Measurements from ENCODE around the gene ACO1.

Gene ACO1

GRCh38 chr9:32424616-32425015, 40.2 kb downstream of the ACO1 start:
- DNase-seq: no peak

DNA sequence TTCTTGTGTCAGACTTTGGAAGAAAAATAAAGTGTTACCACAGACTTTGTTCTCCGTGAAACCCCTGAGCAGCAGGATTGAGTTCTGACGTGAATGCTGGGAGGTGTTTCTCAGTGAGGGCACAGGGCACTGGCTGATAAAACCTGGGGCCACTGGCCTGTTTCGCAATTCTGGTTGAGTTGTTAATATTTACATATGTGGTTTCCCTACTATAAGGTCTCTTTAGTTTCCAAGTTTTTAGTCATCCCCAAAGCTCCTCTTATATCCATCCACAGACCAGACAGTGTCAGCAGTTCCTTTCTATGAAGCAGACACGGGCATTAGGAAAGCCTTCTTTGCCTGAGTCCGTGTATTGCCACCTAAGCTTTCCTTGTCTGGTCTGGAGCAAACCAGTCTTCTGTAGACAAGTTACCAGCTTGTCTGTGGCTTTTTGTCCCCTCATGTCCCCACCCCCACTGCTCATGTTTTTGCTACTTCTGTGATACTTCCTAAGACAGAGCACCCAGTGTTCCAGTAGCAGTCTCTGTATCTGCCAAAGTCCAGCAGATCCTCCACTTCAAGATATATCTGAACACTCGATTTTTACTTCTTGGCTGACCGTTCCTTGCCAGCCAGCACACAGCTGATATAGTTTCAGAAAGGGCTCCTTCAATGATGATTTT, 42.0 kb downstream of the ACO1 start:
- DNase-seq: no peak

- no peak for DNase-seq
Measured at GRCh38 chr9:32427111-32427873, 42.8 kb downstream of the ACO1 start.

DNA sequence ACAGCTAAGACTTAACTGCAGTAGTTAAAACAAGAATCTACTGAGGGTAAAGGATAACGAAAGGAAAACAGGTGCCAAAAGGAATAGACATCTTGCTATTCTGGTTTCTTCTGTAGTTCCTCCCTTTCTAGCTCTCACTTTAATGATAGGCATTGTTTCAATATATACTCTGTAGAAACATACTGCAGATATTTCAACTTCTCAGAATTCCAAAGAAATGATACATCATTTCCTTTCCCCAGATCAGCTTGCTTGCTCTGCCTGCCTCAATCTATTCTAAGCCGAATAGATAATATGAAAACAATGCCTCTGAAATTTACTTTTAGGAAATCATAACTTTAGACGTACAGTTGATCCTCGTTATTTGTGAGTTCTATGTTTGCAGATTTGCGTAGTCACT, 46.3 kb downstream of the ACO1 start:
- no peak for DNase-seq

GRCh38 chr9:32431196-32431595, 46.8 kb downstream of the ACO1 start:
- DNase-seq: no peak

DNA sequence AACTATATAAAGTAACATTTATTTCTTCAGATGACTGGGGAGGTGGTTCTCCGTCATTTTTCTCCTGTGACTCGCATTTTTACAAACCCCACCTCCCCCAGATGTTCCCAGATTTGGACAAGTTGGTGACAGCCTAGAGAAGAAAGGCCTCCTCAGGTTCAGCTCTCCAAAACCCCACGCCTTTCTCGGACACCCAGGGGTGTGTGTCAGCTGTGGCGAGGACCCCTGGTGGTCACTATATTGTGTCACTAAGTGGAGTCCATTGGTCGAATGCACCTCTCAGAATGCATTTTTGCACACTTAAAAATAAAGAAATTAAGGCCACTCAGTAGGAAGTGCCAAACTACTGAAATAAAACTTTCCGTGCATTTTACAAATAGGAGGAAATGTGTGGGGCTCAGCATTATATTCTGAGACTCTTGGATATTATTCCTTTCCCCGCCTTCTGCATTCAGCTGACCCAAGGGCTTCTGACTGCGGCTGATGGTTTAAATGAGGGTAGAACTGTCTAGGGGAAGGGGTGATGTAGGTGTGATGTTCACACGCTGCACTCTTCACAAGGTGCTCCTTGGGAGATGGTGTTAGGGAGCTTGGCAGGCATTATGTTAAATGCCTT, 47.6 kb downstream of the ACO1 start:
- peak; percentile 23 for DNase-seq

DNA sequence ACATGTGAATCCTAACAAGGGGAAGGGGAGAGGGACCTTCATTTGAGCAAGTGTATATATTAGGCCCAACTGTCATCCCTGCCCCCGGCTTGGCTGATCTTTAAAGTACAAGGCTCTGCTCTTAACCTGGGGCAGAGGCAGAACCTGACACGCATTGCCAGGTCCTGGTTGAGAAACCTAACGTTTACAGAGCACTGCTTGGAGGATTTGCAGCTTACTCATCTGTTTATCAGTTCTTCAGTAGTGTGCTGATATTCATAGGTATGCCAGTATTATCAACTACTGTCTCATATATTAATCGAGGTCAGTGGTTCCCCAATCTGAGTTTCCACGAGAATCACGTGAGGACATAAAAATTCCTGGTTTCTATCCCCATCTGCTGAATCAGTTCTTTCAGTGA, 50.4 kb downstream of the ACO1 start:
- no peak for DNase-seq

GRCh38 chr9:32441678-32442077, 57.2 kb downstream of the ACO1 start:
- DNase-seq: no peak

DNA sequence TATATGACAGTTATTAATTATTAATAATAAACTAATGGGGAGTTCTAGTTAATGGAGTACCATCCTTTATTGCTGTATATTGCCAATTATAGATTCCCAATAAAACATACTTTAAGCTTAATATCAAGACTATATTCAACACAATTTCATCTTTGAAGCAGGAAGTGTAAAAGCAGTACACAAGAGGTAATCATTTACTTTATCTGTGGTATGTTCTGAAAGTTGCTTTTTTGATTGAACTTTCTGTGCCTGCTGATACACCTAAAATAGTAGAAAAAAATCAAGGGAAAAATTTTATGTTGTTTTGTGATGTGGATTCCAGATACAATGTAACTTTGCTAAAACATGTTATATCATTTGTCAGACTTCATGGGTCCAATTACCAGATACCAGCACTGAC, 58.0 kb downstream of the ACO1 start:
- DNase-seq: no peak

DNA sequence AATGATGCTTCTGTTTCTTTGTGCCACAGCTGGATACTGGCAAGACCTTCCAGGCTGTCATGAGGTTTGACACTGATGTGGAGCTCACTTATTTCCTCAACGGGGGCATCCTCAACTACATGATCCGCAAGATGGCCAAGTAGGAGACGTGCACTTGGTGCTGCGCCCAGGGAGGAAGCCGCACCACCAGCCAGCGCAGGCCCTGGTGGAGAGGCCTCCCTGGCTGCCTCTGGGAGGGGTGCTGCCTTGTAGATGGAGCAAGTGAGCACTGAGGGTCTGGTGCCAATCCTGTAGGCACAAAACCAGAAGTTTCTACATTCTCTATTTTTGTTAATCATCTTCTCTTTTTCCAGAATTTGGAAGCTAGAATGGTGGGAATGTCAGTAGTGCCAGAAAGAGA, 65.5 kb downstream of the ACO1 start:
- DNase-seq: no peak

DNA sequence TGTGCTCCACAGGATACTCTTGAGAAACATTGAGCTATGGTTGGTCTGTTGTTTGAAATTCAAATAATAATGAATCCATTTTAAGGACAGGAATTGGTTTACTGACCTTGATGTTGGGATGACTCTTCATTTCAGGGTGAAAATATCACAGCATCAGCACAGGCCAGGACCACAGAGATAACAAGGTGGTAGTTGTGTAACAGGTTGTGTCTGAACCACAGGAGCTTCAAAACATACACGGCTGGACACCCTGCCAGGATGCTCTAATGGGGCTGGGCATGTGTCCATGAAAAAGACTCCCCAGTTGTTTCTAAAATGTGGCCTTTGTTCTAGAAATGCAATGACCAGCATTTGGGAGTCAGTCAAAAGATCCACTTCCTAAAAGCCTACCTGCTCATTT, 69.8 kb downstream of the ACO1 start:
- no peak for DNase-seq

DNA sequence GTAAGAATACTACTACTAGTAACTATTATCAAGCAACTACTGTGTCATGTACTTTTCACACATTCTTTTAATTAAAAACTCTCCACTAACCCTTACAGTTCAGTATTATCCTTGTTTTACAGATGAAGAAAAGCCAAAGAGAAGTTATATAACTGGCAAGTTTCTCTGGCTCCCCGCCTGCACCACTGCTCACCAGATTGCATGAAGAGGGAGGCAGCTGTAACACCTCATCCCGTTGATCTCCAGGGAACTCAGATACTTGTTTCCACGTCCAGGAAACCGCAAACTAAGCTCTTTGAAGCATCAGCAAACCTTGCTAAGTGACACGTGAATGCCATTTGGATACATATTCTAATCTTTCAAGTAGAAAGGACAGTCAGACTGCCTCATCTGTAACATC, 71.3 kb downstream of the ACO1 start:
- DNase-seq: no peak

- DNase-seq: no peak
Measured at GRCh38 chr9:32456564-32456963, 72.1 kb downstream of the ACO1 start.

GRCh38 chr9:32463500-32464293, 79.3 kb downstream of the ACO1 start:
- DNase-seq: no peak

GRCh38 chr9:32468740-32469139, 84.3 kb downstream of the ACO1 start:
- DNase-seq: no peak

GRCh38 chr9:32472344-32472743, 87.9 kb downstream of the ACO1 start:
- no peak for DNase-seq

DNA sequence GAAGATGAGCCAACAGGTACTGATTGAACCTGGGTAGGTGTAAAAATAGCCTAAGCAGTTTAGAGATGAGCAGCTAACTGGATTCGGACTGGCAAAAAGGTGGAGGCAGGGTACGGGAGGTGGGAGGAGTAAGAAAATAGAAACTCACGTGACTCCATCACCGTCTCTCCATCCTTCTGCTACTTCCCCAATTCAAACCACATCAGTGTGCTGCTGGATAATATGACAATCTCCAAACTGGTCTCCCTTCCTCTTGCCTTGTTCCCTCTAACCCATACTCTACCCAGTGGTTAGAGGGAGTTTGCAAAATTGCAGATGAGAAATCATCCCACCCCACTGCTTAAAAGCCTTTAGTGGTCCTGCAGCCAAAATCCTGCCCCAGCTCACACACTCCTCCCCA, 98.9 kb downstream of the ACO1 start:
- DNase-seq: no peak

DNA sequence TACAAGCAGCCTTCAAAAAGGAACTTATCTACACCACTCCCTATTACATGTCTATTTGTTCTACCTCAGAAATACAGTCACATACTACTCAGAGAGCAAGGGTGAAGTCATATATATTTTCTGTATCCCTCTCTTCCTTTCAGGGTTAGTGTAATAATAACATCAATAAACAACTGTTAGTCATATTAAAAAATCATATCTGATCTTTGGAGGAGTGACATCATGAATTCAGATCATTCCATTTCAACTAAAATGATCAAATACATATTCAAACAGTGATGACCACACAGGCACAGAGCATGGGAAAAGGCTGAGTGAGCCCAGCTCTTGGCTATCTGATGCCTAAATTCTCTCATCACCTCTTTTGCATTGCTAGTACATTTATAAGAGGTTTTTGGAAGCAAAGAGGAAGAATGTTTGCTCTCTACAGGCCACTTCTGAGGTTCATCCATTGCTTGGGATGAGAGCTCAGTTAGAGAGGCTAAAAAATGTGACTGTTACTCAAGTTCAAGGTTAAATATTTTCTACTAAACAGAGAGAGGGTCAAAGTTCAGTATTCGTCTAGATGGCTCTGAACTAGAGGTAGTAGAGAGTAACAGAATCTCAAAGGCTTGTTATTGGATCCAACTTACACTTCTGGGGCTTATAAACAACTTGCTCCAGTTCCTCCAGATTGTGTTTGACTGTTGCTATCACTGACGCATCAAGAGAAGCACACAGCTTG, 102.6 kb downstream of the ACO1 start:
- DNase-seq: no peak

DNA sequence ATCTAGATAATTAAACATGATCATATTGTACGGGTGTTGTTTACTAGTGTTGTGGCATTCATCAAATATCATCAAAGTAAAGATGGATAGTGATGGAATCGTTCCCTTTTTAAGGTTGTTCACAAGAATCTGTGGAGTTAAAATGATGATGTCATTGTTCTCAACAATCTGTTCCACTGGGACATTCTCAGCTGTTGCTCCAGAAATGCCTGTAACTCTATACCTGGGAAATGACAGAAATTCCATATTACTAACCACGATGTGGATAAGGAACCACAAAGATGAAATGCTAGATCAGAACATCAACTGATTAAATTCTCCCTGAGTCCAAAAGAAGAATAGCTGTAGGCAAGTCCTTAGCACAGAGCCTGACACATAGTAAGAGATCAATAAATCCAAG, 103.5 kb downstream of the ACO1 start:
- DNase-seq: no peak

- no peak for DNase-seq
Measured at GRCh38 chr9:32490601-32491000, 106.2 kb downstream of the ACO1 start.

GRCh38 chr9:32497921-32498320, 113.5 kb downstream of the ACO1 start:
- no peak for DNase-seq

GRCh38 chr9:32500768-32501167, 116.3 kb downstream of the ACO1 start:
- no peak for DNase-seq

DNA sequence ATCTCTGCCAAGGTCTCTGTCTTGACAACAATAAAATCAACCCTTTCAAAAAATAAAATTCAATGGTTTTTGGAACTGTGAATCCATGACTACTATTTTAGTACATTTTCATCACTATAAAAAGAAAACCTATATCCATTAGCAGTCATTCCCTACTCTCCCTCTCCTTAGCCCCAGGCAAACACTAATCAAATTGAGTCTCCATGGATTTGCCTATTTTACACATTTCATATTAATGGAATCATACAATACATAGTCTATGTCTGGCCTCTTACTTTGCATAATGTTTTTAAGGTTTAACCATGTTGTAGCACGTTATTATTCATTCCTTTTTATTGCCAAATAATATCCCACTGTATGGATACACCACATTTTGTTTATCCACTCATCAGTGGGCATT, 117.4 kb downstream of the ACO1 start:
- no peak for DNase-seq

Data from activated CD4-positive, alpha-beta T cell treated with anti-CD3 and anti-CD28 coated beads, Interleukin-2, amount 50 U/mL, for 16 hours (primary cell).